GM06990 (cell line): ENCODE data around the gene BTD.

Experiments
- DNase-seq: peaks from one replicate; pipeline ENCODE4 v3.0.0-alpha.2; 2011; ENCODE audit not compliant: insufficient read length; ENCODE audit errors: extremely low read depth
- H3K27me3 ChIP-seq: replicated peaks from 2 replicates; pipeline ENCODE4 v1.6.0; 2011; ENCODE audit warnings: low read length; ENCODE audit not compliant: control insufficient read depth, insufficient read depth
- H3K36me3 ChIP-seq: 2 replicates; pipeline ENCODE4 v1.5.1; 2011; ENCODE audit warnings: low read length; ENCODE audit not compliant: control insufficient read depth, insufficient read depth
- H3K4me3 ChIP-seq: replicated peaks from 2 replicates; pipeline ENCODE4 v1.5.1; 2011; ENCODE audit warnings: low read depth, mild to moderate bottlenecking, control low read depth, low read length
- TF ChIP-seq, protein P1 (sequence below): IDR thresholded peaks from 2 replicates; pipeline ENCODE4 v1.5.1; 2011; ENCODE audit warnings: low read length, control low read depth, mild to moderate bottlenecking, inconsistent platforms; ENCODE audit not compliant: insufficient read depth, poor library complexity, severe bottlenecking

Gene BTD

GRCh38 chr3:15666277-15666676, 64.7 kb downstream of the BTD start:
- no peak overlapping the region for H3K4me3 ChIP-seq
- TF ChIP-seq, protein P1, sequence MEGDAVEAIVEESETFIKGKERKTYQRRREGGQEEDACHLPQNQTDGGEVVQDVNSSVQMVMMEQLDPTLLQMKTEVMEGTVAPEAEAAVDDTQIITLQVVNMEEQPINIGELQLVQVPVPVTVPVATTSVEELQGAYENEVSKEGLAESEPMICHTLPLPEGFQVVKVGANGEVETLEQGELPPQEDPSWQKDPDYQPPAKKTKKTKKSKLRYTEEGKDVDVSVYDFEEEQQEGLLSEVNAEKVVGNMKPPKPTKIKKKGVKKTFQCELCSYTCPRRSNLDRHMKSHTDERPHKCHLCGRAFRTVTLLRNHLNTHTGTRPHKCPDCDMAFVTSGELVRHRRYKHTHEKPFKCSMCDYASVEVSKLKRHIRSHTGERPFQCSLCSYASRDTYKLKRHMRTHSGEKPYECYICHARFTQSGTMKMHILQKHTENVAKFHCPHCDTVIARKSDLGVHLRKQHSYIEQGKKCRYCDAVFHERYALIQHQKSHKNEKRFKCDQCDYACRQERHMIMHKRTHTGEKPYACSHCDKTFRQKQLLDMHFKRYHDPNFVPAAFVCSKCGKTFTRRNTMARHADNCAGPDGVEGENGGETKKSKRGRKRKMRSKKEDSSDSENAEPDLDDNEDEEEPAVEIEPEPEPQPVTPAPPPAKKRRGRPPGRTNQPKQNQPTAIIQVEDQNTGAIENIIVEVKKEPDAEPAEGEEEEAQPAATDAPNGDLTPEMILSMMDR = no peak
- DNase-seq = no peak
- H3K27me3 ChIP-seq = no peaks in the 10 kb centered on the region
- peaks cover 1% of the 10 kb centered on the region; the same call in 1 of the 2 replicates for H3K36me3 ChIP-seq

GRCh38 chr3:15667484-15667883, 65.9 kb downstream of the BTD start:
- no peak for DNase-seq
- Histone ChIP-seq H3K4me3 (no peak overlapping the region), H3K36me3 (peaks cover 1% of the 10 kb centered on the region), H3K27me3 (no peaks in the 10 kb centered on the region)
- TF ChIP-seq, protein P1 = no peak

DNA sequence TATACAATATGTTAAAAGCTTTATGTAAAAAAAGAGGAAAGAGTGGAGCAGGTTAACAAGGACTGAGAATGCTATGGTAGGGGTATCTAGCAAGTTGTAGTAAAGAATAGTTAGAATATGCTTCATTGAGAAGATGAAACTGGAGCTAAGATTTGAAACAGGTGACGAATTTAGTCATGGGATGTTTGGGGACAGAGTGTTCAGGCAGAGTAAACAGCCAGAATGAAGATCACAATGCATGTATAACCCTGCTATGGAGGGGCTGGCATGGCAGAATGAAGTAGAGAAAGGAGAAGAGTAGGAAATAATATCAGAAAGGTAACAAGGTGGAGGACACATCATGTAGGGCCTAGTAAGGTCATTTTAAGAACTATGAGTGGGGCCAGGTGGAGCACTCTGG, 72.0 kb downstream of the BTD start:
- peaks cover 9% of the 10 kb centered on the region for H3K36me3 ChIP-seq
- DNase-seq = no peak
- TF ChIP-seq, protein P1 = no peak
- H3K27me3 ChIP-seq = no peaks in the 10 kb centered on the region
- H3K4me3 ChIP-seq = no peak overlapping the region

GRCh38 chr3:15676259-15676658, 74.7 kb downstream of the BTD start:
- TF ChIP-seq, protein P1 = no peak
- H3K36me3 ChIP-seq = peaks cover 11% of the 10 kb centered on the region
- no peak overlapping the region for H3K4me3 ChIP-seq
- DNase-seq = no peak
- no peaks in the 10 kb centered on the region for H3K27me3 ChIP-seq

DNA sequence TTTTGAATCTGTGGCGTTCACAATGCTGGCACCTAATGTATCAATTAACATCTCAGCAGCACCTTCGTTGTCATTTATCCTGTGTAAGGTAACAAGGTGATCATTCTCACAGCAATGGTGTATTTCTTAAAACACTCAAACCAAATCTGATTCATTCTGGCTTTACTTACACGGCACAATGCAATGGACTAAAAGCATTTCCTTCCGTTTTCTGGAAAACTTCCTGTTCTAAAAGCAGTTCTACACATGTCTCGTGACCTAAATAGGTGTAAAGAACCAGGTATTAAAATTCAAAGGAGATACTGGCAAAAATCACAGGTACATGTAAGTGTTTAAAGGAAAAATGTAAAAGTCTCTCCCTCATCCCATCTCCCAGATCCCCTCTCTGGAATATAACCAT, 77.8 kb downstream of the BTD start:
- Histone ChIP-seq H3K4me3 (no peak overlapping the region), H3K27me3 (no peaks in the 10 kb centered on the region), H3K36me3 (peaks cover 7% of the 10 kb centered on the region)
- TF ChIP-seq, protein P1 = no peak
- DNase-seq = no peak

GRCh38 chr3:15681668-15682067, 80.1 kb downstream of the BTD start:
- TF ChIP-seq, protein P1 = no peak
- peaks cover 4% of the 10 kb centered on the region for H3K36me3 ChIP-seq
- DNase-seq = no peak
- H3K27me3 ChIP-seq = no peaks in the 10 kb centered on the region
- no peak overlapping the region for H3K4me3 ChIP-seq
